HepG2 (cell line): ENCODE results near the gene C6orf136. TPM values are rescaled to one million over a fixed set of nuclear protein-coding genes. Genes with fewer than 3 reads are reported as not detected.

ENCODE experiments used
- ARNT ChIP-seq: fragments of 450-650 bp; IDR thresholded peaks from 2 replicates; pipeline ENCODE4 v1.6.1; 2017
- CREB3 ChIP-seq: sonication (generic); formaldehyde crosslinking; IDR thresholded peaks from 2 replicates; pipeline ENCODE4 v1.5.0; 2020; ENCODE audit warnings: missing genetic modification reagents
- EEA1 ChIP-seq: sonication (generic); formaldehyde crosslinking; IDR thresholded peaks from 2 replicates; pipeline ENCODE4 v1.5.1; 2020; ENCODE audit warnings: mild to moderate bottlenecking, missing genetic modification reagents, borderline replicate concordance
- NFE2L1 ChIP-seq: sonication (generic); formaldehyde crosslinking; IDR thresholded peaks from 2 replicates; pipeline ENCODE4 v1.4.0; 2020; ENCODE audit warnings: missing genetic modification reagents, mild to moderate bottlenecking, borderline replicate concordance
- PRDM10 ChIP-seq: sonication (generic); formaldehyde crosslinking; IDR thresholded peaks from 2 replicates; pipeline ENCODE4 v1.4.0; 2020; ENCODE audit warnings: low read depth, missing genetic modification reagents
- SP2 ChIP-seq: sonication (generic); formaldehyde crosslinking; IDR thresholded peaks from 2 replicates; pipeline ENCODE4 v1.5.1; 2020; ENCODE audit warnings: mild to moderate bottlenecking, missing genetic modification reagents
- STAT6 ChIP-seq: sonication (generic); formaldehyde crosslinking; IDR thresholded peaks from 2 replicates; pipeline ENCODE4 v1.4.0; 2020; ENCODE audit warnings: missing genetic modification reagents, mild to moderate bottlenecking, borderline replicate concordance
- TFE3 ChIP-seq: IDR thresholded peaks from 2 replicates; pipeline ENCODE4 v1.6.1; 2016
- XRCC5 ChIP-seq: fragments of 200-400 bp; formaldehyde crosslinking; optimal IDR thresholded peaks from 2 replicates; pipeline ENCODE3; 2017; ENCODE audit warnings: mild to moderate bottlenecking, low read length
- ZBTB14 ChIP-seq: sonication (generic); formaldehyde crosslinking; IDR thresholded peaks from 2 replicates; pipeline ENCODE4 v1.4.0; 2020; ENCODE audit warnings: missing genetic modification reagents
- ZBTB26 ChIP-seq: IDR thresholded peaks from 2 replicates; pipeline ENCODE4 v1.6.1; 2016; ENCODE audit warnings: missing compliant biosample characterization, missing genetic modification reagents, borderline replicate concordance
- ZNF143 ChIP-seq: sonication (generic); formaldehyde crosslinking; IDR thresholded peaks from 2 replicates; pipeline ENCODE4 v1.4.0; 2020; ENCODE audit warnings: missing genetic modification reagents
- ZNF337 ChIP-seq: sonication (generic); formaldehyde crosslinking; IDR thresholded peaks from 2 replicates; pipeline ENCODE4 v1.5.1; 2020; ENCODE audit warnings: missing genetic modification reagents, low read depth, mild to moderate bottlenecking, borderline replicate concordance
- ZNF432 ChIP-seq: sonication (generic); formaldehyde crosslinking; IDR thresholded peaks from 2 replicates; pipeline ENCODE4 v1.5.0; 2020; ENCODE audit warnings: missing genetic modification reagents, mild to moderate bottlenecking, borderline replicate concordance
- ZNF720 ChIP-seq: sonication (generic); formaldehyde crosslinking; IDR thresholded peaks from 2 replicates; pipeline ENCODE4 v1.4.0; 2020; ENCODE audit warnings: missing genetic modification reagents
- ZSCAN25 ChIP-seq: sonication (generic); formaldehyde crosslinking; IDR thresholded peaks from 2 replicates; pipeline ENCODE4 v1.8.0; 2022; ENCODE audit warnings: mild to moderate bottlenecking, missing genetic modification reagents
- polyA plus RNA-seq, 8 experiments: library from polyadenylated mRNA; depleted of rRNA in 3 of 8; stranded (reverse) in 7 of 8; unstranded in 1 of 8; fragments of >200 nt; fragmentation: Illumina TruSeq in 4 of 8; extraction: Trizol in 4 of 8; gene quantifications; 2 replicates each; pipeline versions ENCODE4 v1.2.1 to v1.2.3, GENCODE V29; 2011 to 2016; ENCODE audit warnings: low read depth in 4 of 8, missing spikeins in 1 of 8, mixed read lengths in 1 of 8; ENCODE audit not compliant: insufficient read depth in 1 of 8
- total RNA-seq, 5 experiments: library from RNA; depleted of rRNA; stranded (reverse); fragments of >200 nt; fragmentation: Illumina TruSeq; extraction: Trizol; gene quantifications; 2 replicates each; pipeline ENCODE4 v1.2.3, GENCODE V29; 2016; ENCODE audit warnings: low read depth in 1 of 5

C6orf136 gene
- total and polyA plus RNA-seq, 2 of the 13 experiments (the other 11 are each of a cell fraction or from before 2014, with no cell fraction given): 12.0 to 26.2 TPM

- TF ChIP-seq ZBTB26 (CRISPR knock-in tag) (no peak), STAT6 (CRISPR knock-in tag) (no peak), ZBTB14 (CRISPR knock-in tag) (0 out of 2 replicates have a peak, but pooled peaks have one; percentile 14), NFE2L1 (no peak), ZNF720 (CRISPR knock-in tag) (no peak), ARNT (no peak), ZNF432 (no peak), ZNF143 (peak; percentile 34; the same call in 1 of the 2 replicates), SP2 (CRISPR knock-in tag) (peak; percentile 86), TFE3 (CRISPR knock-in tag) (peak; percentile 45; the same call in 1 of the 2 replicates), PRDM10 (no peak), XRCC5 (peak; percentile 96), EEA1 (CRISPR knock-in tag) (no peak), ZSCAN25 (CRISPR knock-in tag) (peak; percentile 85), CREB3 (peak; percentile 35; the same call in 1 of the 2 replicates), ZNF337 (CRISPR knock-in tag) (no peak)
Observed at GRCh38 chr6:30626484-30627366, 20.2 kb upstream of the C6orf136 start, which contains the start of gene ATAT1 (continued).
